Endothelial cell of umbilical vein (primary cell): ENCODE data around the gene TRPV2.

Experiments
- EZH2 ChIP-seq: IDR thresholded peaks from 2 replicates; pipeline ENCODE4 v1.6.1; 2012; ENCODE audit warnings: borderline replicate concordance, low read depth, mild to moderate bottlenecking, moderate library complexity, low read length, inconsistent platforms; ENCODE audit not compliant: severe bottlenecking
- GATA2 ChIP-seq: IDR thresholded peaks from 2 replicates; pipeline ENCODE4 v1.7.0; 2011; ENCODE audit warnings: low read depth, mild to moderate bottlenecking, moderate library complexity, mixed read lengths, low read length; ENCODE audit not compliant: insufficient read length, insufficient read depth
- JUN ChIP-seq: IDR thresholded peaks from 2 replicates; pipeline ENCODE4 v1.6.1; 2011; ENCODE audit warnings: borderline replicate concordance, low read depth; ENCODE audit not compliant: insufficient read length, insufficient read depth
- MYC ChIP-seq: IDR thresholded peaks from one replicate; pipeline ENCODE4 v1.6.1; 2011; ENCODE audit warnings: mild to moderate bottlenecking, low read depth, low read length
- POLR2A ChIP-seq: IDR thresholded peaks from 2 replicates; pipeline ENCODE4 v1.6.1; 2012; ENCODE audit warnings: low read depth, mild to moderate bottlenecking, control low read depth, low read length
- POLR2AphosphoS5 ChIP-seq: IDR thresholded peaks from 2 replicates; pipeline ENCODE4 v1.6.1; 2012; ENCODE audit warnings: low read depth, mild to moderate bottlenecking, control low read depth, low read length, moderate library complexity; ENCODE audit not compliant: insufficient read depth
- TF ChIP-seq, protein P1 (sequence below), 2 donors: IDR thresholded peaks; 1 replicate in 1 of 2; 2 replicates in 1 of 2; pipeline ENCODE4 v1.5.1; 2011; ENCODE audit warnings: low read length in 2 of 2, mild to moderate bottlenecking in 2 of 2, moderate library complexity in 2 of 2, control low read depth in 1 of 2, inconsistent platforms in 1 of 2, low read depth in 1 of 2; ENCODE audit not compliant: insufficient read depth in 1 of 2; ENCODE audit errors: extremely low read depth in 1 of 2

DNA sequence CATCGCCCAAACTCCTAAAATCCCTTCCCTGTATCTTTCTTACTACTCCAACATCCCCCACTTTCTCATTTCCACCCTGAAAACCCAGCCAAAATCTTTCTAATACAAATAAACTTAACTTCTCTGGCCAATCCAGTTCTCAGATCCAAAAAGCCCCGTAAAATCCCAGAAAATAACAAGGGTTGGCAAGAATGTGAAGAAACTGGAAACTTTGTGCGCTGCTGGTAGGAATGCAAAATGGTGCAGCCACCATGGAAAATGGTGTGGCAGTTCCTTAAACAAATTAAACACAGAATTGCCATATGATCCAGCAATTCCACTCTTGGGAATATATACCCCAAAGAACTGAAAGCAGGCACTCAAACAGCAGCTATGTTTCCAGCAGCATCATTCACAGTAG lies 52.5 kb downstream of the TRPV2 start:
- TF ChIP-seq POLR2A (no peak), POLR2AphosphoS5 (no peak), GATA2 (no peak), JUN (no peak), EZH2 (no peak), MYC (no peak)
- TF ChIP-seq, protein P1, sequence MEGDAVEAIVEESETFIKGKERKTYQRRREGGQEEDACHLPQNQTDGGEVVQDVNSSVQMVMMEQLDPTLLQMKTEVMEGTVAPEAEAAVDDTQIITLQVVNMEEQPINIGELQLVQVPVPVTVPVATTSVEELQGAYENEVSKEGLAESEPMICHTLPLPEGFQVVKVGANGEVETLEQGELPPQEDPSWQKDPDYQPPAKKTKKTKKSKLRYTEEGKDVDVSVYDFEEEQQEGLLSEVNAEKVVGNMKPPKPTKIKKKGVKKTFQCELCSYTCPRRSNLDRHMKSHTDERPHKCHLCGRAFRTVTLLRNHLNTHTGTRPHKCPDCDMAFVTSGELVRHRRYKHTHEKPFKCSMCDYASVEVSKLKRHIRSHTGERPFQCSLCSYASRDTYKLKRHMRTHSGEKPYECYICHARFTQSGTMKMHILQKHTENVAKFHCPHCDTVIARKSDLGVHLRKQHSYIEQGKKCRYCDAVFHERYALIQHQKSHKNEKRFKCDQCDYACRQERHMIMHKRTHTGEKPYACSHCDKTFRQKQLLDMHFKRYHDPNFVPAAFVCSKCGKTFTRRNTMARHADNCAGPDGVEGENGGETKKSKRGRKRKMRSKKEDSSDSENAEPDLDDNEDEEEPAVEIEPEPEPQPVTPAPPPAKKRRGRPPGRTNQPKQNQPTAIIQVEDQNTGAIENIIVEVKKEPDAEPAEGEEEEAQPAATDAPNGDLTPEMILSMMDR (IDR thresholded peaks at IDR 0.05; ENCODE audit: extremely low read depth in 1 of 2, insufficient read depth in 1 of 2, low read depth in 1 of 2, low read length in 2 of 2): no peak
